Gastroesophageal sphincter (tissue), 4 donors: Measurements from ENCODE around the gene CPAMD8. TPM values are rescaled to one million over a fixed set of nuclear protein-coding genes. Genes with fewer than 3 reads are reported as not detected.
A peak's percentile ranks its signal among the peaks of the same experiment; 100 is the strongest.

Source experiments
- ATAC-seq: fragments of 150-250 bp; one replicate; pipeline ENCODE4 v1.9.1; 2016; ENCODE audit warnings: mild to moderate bottlenecking, moderate library complexity
- H3K27ac ChIP-seq, 4 donors: fragments of 200-600 bp; sonication (generic) in 3 of 4; 1 replicate in 3 of 4; 2 replicates in 1 of 4; pipeline ENCODE4 v1.5.1; 2016 to 2019
- H3K27me3 ChIP-seq: fragments of 200-600 bp; sonication (generic); one replicate; pipeline ENCODE4 v1.5.1; 2019
- H3K36me3 ChIP-seq, 2 donors: fragments of 200-600 bp; sonication (generic); one replicate each; pipeline ENCODE4 v1.5.1; 2019; ENCODE audit warnings: control low read depth in 1 of 2
- H3K4me1 ChIP-seq, 3 donors: fragments of 200-600 bp; sonication (generic); 1 replicate in 2 of 3; 2 replicates in 1 of 3; pipeline ENCODE4 v1.5.1; 2016 to 2019; ENCODE audit warnings: control low read depth in 2 of 3
- H3K4me3 ChIP-seq, 2 donors: fragments of 200-600 bp; sonication (generic); one replicate each; pipeline ENCODE4 v1.5.1; 2019; ENCODE audit warnings: mild to moderate bottlenecking in 1 of 2, moderate library complexity in 1 of 2
- H3K9me3 ChIP-seq, 3 donors: fragments of 200-600 bp; sonication (generic); one replicate each; pipeline ENCODE4 v1.5.1; 2017 to 2019; ENCODE audit warnings: control low read depth in 2 of 3
- CTCF ChIP-seq, 4 experiments: fragments of 200-600 bp in 2 of 4; fragments of 450-650 bp in 2 of 4; sonication (generic) in 1 of 4; IDR thresholded peaks; one replicate each; pipeline ENCODE4 v1.5.1; 2017 to 2019; ENCODE audit warnings: antibody characterized with exemption in 4 of 4, mild to moderate bottlenecking in 2 of 4, moderate library complexity in 2 of 4
- EP300 ChIP-seq: sonication (generic); formaldehyde crosslinking; IDR thresholded peaks from one replicate; pipeline ENCODE4 v1.6.1; 2017; ENCODE audit warnings: antibody characterized with exemption, mild to moderate bottlenecking
- POLR2A ChIP-seq, 2 donors: fragments of 450-650 bp; IDR thresholded peaks; one replicate each; pipeline ENCODE4 v1.6.1; 2017; ENCODE audit warnings: antibody characterized with exemption in 2 of 2, mild to moderate bottlenecking in 2 of 2, moderate library complexity in 1 of 2
- POLR2AphosphoS5 ChIP-seq: sonication (generic); formaldehyde crosslinking; IDR thresholded peaks from one replicate; pipeline ENCODE4 v1.6.1; 2017; ENCODE audit warnings: antibody characterized with exemption
- WGBS, 2 donors: methylation state at CpG; one replicate each; pipeline ENCODE4 v1.1.5; 2018; ENCODE audit warnings: low coverage in 1 of 2; 5-methylcytosine and 5-hydroxymethylcytosine counted together
- total RNA-seq, 4 donors: library from RNA; depleted of rRNA; stranded (reverse); fragments of >200 nt; gene quantifications; one replicate each; pipeline ENCODE4 v1.1.0, GENCODE V29; 2016

CPAMD8 gene
- total RNA-seq, 4 donors from 2014 or later, result 6.9 to 12.0 (median 9.2) TPM

- WGBS, 2 donors, result no CpG with 5 or more reads among the region's 22 CpGs
- Histone ChIP-seq H3K4me1 (peaks cover 0 to 21% (median 0%) of the 10 kb centered on the region in 3 donors), H3K27ac (peak overlapping the region in 2 of 4 donors; percentile 22 to 69), H3K4me3 (peak overlapping the region in 1 of 2 donors; percentile 38), H3K36me3 (no peaks in the 10 kb centered on the region), H3K27me3 (peaks cover 41% of the 10 kb centered on the region), H3K9me3 (no peaks in the 10 kb centered on the region)
- ATAC-seq, result peak; percentile 22
- no peak for TF ChIP-seq CTCF (IDR thresholded peaks at IDR 0.05)
- no peak for TF ChIP-seq EP300
- TF ChIP-seq POLR2AphosphoS5, result no peak
- no peak for TF ChIP-seq POLR2A (IDR thresholded peaks at IDR 0.05)
These were observed 137.2 kb downstream of the CPAMD8 start for GRCh38 chr19:16889366-16889882.

- TF ChIP-seq POLR2AphosphoS5, result peak; percentile 70
- no peak for TF ChIP-seq CTCF (IDR thresholded peaks at IDR 0.05)
- TF ChIP-seq EP300, result no peak
- no peak for TF ChIP-seq POLR2A (IDR thresholded peaks at IDR 0.05)
- ATAC-seq, result peak; percentile 54
- H3K27me3 ChIP-seq, result peaks cover 41% of the 10 kb centered on the region
- H3K27ac ChIP-seq, result peak within 1 kb of the TSS in 3 of 4 donors; percentile 25 to 69 (median 51)
- H3K4me1 ChIP-seq, result peaks cover 0 to 18% (median 0%) of the 10 kb centered on the region in 3 donors
- no peaks in the 10 kb centered on the region for H3K9me3 ChIP-seq
- no peaks in the 10 kb centered on the region for H3K36me3 ChIP-seq
- peak within 1 kb of the TSS in 1 of 2 donors; percentile 38 for H3K4me3 ChIP-seq
- WGBS, 2 donors, result no CpG with 5 or more reads among the region's 31 CpGs
These were observed 137.8 kb downstream of the CPAMD8 start, which contains the start of gene F2RL3 for GRCh38 chr19:16888629-16889365. F2RL3 (plus strand) TSS chr19:16888999; CDS start chr19:16889190, 191 bp downstream.

GRCh38 chr19:16887353-16888265 is 139.0 kb downstream of the CPAMD8 start:
- Histone ChIP-seq H3K36me3 (no peaks in the 10 kb centered on the region), H3K27me3 (peaks cover 41% of the 10 kb centered on the region), H3K4me3 (no peak overlapping the region), H3K4me1 (peaks cover 0 to 16% (median 0%) of the 10 kb centered on the region in 3 donors), H3K27ac (peak overlapping the region in 3 of 4 donors; percentile 25 to 69 (median 51)), H3K9me3 (peaks cover 0 to 6% (median 0%) of the 10 kb centered on the region in 3 donors)
- no peak for ATAC-seq
- WGBS, 2 donors, result 75 to 88% methylated on average over 3 to 5 of the region's 17 CpGs
- TF ChIP-seq EP300 (no peak), POLR2AphosphoS5 (no peak), CTCF (IDR thresholded peaks at IDR 0.05) (no peak), POLR2A (IDR thresholded peaks at IDR 0.05) (no peak)

GRCh38 chr19:16886305-16886880 is 140.2 kb downstream of the CPAMD8 start:
- TF ChIP-seq POLR2A (IDR thresholded peaks at IDR 0.05) (no peak), EP300 (no peak), POLR2AphosphoS5 (peak; percentile 56), CTCF (IDR thresholded peaks at IDR 0.05) (no peak)
- Histone ChIP-seq H3K4me1 (peaks cover 0 to 16% (median 0%) of the 10 kb centered on the region in 3 donors), H3K36me3 (no peaks in the 10 kb centered on the region), H3K27me3 (peaks cover 41% of the 10 kb centered on the region), H3K9me3 (peaks cover 0 to 19% (median 0%) of the 10 kb centered on the region in 3 donors), H3K27ac (peak overlapping the region in 2 of 4 donors; percentile 60 to 71), H3K4me3 (no peak overlapping the region)
- ATAC-seq, result peak; percentile 72
- WGBS, 2 donors, result 67 to 73% methylated on average over 3 to 18 of the region's 20 CpGs
